ENCODE results near the gene MTM1.

Gene MTM1

GRCh38 chrX:150616179-150616862, 47.9 kb downstream of the MTM1 start:
- TF ChIP-seq, protein P1, sequence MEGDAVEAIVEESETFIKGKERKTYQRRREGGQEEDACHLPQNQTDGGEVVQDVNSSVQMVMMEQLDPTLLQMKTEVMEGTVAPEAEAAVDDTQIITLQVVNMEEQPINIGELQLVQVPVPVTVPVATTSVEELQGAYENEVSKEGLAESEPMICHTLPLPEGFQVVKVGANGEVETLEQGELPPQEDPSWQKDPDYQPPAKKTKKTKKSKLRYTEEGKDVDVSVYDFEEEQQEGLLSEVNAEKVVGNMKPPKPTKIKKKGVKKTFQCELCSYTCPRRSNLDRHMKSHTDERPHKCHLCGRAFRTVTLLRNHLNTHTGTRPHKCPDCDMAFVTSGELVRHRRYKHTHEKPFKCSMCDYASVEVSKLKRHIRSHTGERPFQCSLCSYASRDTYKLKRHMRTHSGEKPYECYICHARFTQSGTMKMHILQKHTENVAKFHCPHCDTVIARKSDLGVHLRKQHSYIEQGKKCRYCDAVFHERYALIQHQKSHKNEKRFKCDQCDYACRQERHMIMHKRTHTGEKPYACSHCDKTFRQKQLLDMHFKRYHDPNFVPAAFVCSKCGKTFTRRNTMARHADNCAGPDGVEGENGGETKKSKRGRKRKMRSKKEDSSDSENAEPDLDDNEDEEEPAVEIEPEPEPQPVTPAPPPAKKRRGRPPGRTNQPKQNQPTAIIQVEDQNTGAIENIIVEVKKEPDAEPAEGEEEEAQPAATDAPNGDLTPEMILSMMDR (IDR thresholded peaks at IDR 0.05; ENCODE audit: insufficient read depth, missing control alignments) = no peak
- FAIRE-seq = no peak

DNA sequence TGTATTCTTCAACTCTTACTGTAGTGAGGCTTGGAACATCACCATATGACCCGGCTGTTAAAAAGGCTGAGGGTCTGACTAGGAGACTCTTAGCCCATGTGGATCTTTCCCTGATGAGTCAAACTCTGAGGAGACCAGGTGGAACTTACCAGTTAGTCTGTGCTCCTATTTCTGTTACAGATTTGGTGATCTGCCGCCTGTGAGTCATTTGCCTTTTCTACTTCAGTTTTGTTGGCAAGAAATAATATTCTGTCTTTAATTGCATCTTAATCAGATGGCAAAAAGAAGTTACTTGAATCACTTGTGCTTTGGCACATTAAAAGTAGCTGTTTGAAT, 48.4 kb downstream of the MTM1 start:
- TF ChIP-seq, protein P1 (IDR thresholded peaks at IDR 0.05; ENCODE audit: insufficient read depth, missing control alignments) = no peak
- FAIRE-seq (no peak), DNase-seq (ENCODE audit: insufficient read length, low spot score) (no peak)

More at GRCh38 chrX:150616179-150616862, 47.9 kb downstream of the MTM1 start:
- no peak for DNase-seq (ENCODE audit: insufficient read length, low spot score)

GRCh38 chrX:150621652-150622051, 53.2 kb downstream of the MTM1 start:
- no peak for FAIRE-seq
- TF ChIP-seq, protein P1 (IDR thresholded peaks at IDR 0.05; ENCODE audit: insufficient read depth, missing control alignments) = no peak
- DNase-seq (ENCODE audit: insufficient read length, low spot score) = no peak

DNA sequence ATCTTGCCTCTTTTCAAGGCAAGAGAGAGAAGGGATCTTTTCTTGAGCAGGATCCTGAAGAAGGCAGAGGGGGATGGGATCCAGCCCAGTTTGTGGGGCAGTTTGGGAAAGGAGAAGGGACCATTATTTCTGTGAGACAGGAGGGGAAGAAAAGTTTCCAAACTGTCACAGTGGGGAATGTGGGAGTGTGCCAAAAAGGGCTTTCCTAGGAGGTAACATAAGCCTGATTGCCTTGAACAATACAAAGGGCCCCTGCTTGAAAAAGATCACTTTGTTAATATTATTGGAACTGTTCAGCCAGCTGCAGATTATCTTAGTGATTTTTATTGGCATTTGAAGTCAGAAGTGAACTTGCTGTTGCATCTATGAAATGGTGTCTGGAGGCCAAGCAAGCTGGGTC, 55.2 kb downstream of the MTM1 start:
- FAIRE-seq (no peak), DNase-seq (ENCODE audit: insufficient read length, low spot score) (no peak)
- TF ChIP-seq, protein P1 (IDR thresholded peaks at IDR 0.05; ENCODE audit: insufficient read depth, missing control alignments) = no peak

GRCh38 chrX:150625097-150625496, 56.7 kb downstream of the MTM1 start:
- FAIRE-seq (no peak), DNase-seq (ENCODE audit: insufficient read length, low spot score) (no peak)
- TF ChIP-seq, protein P1 (IDR thresholded peaks at IDR 0.05; ENCODE audit: insufficient read depth, missing control alignments) = no peak

DNA sequence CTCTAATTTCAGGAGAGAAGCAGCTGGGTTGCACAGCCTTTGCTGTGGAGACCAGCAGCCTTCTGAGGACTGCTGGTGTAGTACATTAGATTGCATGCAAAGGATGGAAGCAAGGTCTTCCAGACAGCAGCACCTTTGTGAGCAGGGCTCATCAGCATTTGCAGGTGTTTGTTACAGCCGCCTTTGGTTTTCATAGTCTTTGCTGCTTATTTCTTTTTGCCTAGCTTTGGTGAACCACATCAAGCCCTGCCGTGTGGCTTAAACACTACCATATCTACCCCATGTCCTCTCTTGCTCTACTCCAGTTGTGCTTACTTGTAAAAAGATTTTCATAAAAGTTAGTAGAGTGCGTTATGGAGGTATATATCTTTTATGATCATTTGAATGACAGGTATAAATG, 57.5 kb downstream of the MTM1 start:
- FAIRE-seq = no peak

DNA sequence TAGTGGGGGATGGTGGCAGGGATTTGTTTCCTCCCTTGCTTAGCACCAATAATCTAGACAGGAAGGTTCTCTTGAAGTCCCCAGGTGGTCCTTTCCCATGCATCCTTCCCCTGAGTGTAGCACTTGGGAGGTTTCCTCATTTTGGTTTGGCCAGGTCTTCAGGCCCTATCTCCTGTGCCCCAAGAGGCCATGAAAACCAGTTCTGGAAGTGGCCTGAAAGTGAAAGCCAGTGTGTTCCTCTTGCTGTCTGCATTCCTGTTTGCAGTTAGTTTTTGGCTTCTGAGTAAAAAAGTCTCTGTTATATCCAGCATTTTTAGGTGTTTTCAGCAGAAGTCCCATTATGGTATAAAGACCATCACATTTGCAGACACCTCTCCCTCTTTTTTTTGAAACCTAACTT, 59.5 kb downstream of the MTM1 start:
- FAIRE-seq = no peak
- no peak for DNase-seq (ENCODE audit: insufficient read length, low spot score)
- TF ChIP-seq, protein P1 (IDR thresholded peaks at IDR 0.05; ENCODE audit: insufficient read depth, missing control alignments) = no peak

More for the DNA sequence above, 57.5 kb downstream of the MTM1 start:
- TF ChIP-seq, protein P1 (IDR thresholded peaks at IDR 0.05; ENCODE audit: insufficient read depth, missing control alignments) = no peak
- no peak for DNase-seq (ENCODE audit: insufficient read length, low spot score)

All from D721Med (cell line).